Epidermal melanocyte (primary cell): ENCODE measurements around the gene TAS1R3.

Experiments
- DNase-seq: peaks from one replicate; pipeline ENCODE4 v3.0.0; 2011; ENCODE audit warnings: low spot score; ENCODE audit not compliant: insufficient read length

Gene TAS1R3

DNA sequence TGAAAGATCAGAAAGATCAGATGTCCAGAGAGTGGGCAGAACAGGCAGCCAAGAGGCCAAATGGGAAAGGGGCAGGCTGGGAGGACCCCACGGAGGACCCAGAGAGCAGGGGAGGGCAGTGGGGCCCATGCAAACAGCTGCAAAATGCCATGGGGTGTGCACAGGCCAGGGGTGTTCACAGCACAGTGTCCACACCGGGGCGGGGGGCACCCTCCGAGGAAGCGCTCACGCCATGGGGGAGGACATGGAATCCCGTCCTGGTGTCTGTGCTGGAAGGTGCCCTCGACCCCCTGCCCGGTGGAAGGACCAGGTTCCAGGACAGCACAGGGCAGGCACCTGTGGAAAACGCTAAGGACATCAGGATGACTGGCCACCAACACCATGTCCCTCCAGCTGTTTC lies 8.1 kb upstream of the TAS1R3 start:
- no peak for DNase-seq

GRCh38 chr1:1324084-1324523 lies 7.0 kb upstream of the TAS1R3 start:
- no peak for DNase-seq

DNA sequence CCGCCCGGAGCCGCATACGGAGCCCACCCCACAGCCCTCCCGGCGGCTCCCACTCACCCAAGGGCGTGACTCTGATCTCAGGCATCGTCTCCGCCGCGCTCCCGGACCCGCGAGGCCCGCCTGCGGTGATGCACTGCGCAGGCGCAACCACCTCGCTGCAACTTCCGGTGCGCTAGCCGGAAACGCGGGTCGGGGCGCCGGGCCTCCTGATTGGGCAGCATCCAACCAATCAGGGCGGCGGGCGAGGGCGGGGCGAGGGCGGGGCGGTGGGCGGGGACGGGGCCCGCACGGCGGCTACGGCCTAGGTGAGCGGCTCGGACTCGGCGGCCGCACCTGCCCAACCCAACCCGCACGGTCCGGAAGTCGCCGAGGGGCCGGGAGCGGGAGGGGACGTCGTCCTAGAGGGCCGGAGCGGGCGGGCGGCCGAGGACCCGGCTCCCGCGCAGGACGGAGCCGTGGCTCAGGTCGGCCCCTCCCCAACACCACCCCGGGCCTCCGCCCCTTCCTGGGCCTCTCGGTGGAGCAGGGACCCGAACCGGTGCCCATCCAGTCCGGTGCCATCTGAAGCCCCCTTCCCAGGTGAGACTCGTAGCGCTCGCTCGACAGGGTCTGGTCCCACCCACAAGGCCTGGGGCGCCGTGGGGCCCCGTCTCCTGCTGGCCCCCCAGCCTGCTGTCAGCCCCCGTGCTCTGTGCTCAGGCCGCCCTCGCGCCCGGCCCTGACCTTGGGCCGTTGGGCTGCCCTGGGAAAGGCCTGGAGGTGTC lies 6.4 kb upstream of the TAS1R3 start, which contains the start of the genes CPTP and INTS11:
CPTP (plus strand) TSS at position 279 of the 764 bp plus-strand sequence. CDS start 2,109 bp downstream, outside the sequence.
INTS11 (minus strand) TSS at position 137 of the 764 bp plus-strand sequence; CDS start at position 85, 52 bp downstream.
- peak; percentile 90 for DNase-seq

GRCh38 chr1:1325288-1326074 lies 5.6 kb upstream of the TAS1R3 start:
- DNase-seq = no peak

DNA sequence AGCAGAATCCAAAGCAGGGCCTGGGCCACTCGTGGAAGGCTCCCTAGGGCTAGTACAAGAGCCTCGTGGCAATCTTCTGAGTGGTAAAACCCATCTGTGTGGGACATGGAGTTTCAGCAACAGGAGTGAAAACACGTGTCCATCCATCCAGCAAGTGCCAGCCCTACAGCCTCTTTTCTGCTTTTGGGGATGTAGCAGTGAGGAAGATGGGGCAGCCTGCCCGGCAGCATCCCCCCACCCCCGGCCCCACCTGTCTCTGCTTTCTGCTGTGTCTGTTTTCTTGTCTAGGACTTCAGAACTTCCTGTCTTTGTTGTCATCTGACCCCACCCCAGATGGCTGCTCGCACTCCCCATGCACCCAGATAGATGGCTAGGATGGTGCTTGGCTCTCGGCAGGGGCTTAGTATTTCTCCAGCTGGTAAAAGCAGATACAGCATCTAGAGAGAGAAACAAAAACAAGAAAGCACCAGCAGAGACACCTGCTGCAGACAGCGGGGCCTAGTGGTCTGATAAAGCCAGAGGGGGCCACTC lies 4.9 kb upstream of the TAS1R3 start:
- no peak for DNase-seq

DNA sequence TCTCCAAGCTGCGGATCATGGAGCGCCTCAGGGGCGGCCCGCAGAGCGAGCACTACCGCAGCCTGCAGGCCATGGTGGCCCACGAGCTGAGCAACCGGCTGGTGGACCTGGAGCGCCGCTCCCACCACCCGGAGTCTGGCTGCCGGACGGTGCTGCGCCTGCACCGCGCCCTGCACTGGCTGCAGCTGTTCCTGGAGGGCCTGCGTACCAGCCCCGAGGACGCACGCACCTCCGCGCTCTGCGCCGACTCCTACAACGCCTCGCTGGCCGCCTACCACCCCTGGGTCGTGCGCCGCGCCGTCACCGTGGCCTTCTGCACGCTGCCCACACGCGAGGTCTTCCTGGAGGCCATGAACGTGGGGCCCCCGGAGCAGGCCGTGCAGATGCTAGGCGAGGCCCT lies 3.8 kb upstream of the TAS1R3 start:
- no peak for DNase-seq

- DNase-seq = no peak
These were observed 2.8 kb upstream of the TAS1R3 start for GRCh38 chr1:1328254-1328653.

DNA sequence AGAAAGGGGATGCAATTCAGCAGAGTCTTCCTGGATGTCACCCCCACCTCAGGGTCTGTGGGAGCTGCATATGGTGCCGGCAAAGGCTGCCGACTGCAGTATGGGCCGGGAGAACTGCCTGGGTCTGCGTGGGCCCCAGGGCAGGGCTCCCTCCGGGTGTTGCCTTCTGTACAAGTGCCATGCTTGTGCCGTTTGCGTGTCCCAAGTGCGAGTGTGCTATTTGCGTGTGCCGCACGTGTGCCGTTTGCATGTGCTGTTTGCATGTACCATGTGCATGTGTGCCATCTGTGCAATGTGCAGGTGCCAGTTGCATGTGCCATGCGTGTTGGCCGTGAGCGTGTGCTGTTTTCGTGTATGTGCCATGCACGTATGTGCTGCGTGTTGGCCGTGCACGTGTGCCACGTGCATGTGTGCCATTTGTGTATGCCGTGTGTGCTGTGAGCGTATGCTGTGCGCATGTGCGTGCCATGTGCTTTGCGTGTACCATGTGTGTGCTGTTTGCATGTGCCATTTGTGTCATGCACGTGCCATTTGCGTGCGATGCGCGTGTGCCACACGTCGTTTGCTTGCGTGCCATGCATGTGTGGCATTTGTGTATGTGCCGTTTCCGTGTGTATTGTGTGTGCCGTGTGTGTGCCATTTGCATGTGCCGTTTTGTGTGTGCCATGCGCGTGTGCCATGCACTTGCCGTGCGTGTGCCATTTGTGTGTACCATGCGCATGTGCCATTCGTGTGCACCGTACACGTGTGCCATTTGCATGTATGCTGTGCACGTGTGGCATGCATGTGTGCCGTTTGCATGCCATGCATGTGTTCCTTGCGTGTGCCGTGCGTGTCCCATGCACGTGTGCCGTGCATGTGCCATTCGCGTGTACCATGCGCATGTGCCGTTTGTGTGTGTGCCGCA lies 1.5 kb upstream of the TAS1R3 start:
- DNase-seq = no peak

- DNase-seq = no peak
These were observed 563 bp upstream of the TAS1R3 start for GRCh38 chr1:1330366-1331067.

DNA sequence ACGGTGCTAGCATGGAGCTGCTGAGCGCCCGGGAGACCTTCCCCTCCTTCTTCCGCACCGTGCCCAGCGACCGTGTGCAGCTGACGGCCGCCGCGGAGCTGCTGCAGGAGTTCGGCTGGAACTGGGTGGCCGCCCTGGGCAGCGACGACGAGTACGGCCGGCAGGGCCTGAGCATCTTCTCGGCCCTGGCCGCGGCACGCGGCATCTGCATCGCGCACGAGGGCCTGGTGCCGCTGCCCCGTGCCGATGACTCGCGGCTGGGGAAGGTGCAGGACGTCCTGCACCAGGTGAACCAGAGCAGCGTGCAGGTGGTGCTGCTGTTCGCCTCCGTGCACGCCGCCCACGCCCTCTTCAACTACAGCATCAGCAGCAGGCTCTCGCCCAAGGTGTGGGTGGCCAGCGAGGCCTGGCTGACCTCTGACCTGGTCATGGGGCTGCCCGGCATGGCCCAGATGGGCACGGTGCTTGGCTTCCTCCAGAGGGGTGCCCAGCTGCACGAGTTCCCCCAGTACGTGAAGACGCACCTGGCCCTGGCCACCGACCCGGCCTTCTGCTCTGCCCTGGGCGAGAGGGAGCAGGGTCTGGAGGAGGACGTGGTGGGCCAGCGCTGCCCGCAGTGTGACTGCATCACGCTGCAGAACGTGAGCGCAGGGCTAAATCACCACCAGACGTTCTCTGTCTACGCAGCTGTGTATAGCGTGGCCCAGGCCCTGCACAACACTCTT lies 1.1 kb downstream of the TAS1R3 start:
- DNase-seq = no peak

DNA sequence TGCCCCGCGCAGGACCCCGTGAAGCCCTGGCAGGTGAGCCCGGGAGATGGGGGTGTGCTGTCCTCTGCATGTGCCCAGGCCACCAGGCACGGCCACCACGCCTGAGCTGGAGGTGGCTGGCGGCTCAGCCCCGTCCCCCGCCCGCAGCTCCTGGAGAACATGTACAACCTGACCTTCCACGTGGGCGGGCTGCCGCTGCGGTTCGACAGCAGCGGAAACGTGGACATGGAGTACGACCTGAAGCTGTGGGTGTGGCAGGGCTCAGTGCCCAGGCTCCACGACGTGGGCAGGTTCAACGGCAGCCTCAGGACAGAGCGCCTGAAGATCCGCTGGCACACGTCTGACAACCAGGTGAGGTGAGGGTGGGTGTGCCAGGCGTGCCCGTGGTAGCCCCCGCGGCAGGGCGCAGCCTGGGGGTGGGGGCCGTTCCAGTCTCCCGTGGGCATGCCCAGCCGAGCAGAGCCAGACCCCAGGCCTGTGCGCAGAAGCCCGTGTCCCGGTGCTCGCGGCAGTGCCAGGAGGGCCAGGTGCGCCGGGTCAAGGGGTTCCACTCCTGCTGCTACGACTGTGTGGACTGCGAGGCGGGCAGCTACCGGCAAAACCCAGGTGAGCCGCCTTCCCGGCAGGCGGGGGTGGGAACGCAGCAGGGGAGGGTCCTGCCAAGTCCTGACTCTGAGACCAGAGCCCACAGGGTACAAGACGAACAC lies 1.8 kb downstream of the TAS1R3 start:
- DNase-seq = no peak

DNA sequence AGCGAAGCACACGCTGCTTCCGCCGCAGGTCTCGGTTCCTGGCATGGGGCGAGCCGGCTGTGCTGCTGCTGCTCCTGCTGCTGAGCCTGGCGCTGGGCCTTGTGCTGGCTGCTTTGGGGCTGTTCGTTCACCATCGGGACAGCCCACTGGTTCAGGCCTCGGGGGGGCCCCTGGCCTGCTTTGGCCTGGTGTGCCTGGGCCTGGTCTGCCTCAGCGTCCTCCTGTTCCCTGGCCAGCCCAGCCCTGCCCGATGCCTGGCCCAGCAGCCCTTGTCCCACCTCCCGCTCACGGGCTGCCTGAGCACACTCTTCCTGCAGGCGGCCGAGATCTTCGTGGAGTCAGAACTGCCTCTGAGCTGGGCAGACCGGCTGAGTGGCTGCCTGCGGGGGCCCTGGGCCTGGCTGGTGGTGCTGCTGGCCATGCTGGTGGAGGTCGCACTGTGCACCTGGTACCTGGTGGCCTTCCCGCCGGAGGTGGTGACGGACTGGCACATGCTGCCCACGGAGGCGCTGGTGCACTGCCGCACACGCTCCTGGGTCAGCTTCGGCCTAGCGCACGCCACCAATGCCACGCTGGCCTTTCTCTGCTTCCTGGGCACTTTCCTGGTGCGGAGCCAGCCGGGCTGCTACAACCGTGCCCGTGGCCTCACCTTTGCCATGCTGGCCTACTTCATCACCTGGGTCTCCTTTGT lies 2.6 kb downstream of the TAS1R3 start:
- DNase-seq = no peak

GRCh38 chr1:1334835-1335234 lies 3.8 kb downstream of the TAS1R3 start:
- DNase-seq = no peak

GRCh38 chr1:1335283-1335682 lies 4.2 kb downstream of the TAS1R3 start:
- DNase-seq = no peak

GRCh38 chr1:1335792-1336248 lies 4.7 kb downstream of the TAS1R3 start:
- no peak for DNase-seq

- no peak for DNase-seq
These were observed 5.4 kb downstream of the TAS1R3 start for GRCh38 chr1:1336446-1336845.

- DNase-seq = no peak
These were observed 6.1 kb downstream of the TAS1R3 start for GRCh38 chr1:1336931-1337792.

DNA sequence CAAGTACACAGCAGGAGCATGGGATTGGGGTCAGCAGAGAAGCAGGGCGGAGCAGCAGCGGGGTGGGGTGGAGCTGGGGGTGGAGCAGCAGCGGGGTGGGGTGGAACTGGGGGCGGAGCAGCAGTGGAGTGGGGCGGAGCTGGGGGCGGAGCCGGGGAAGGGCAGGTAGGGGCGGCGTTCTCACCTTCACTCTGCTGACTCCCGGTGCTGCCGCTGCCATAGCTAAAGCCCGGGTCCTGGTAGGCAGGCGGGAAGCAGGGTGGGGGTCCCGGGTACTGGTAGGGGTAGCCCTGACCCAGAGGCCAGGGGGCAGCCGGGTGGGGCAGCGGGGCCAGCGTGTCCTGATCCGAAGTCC lies 6.7 kb downstream of the TAS1R3 start:
- no peak for DNase-seq
